ENCODE results near the gene SLC25A1. TPM values are rescaled to one million over a fixed set of nuclear protein-coding genes. Genes with fewer than 3 reads are reported as not detected.

SLC25A1 gene
- total and polyA plus RNA-seq, 2 of the 8 experiments (the other 6 are each of a cell fraction or from before 2014, with no cell fraction given) = 110 to 148 TPM

- H2BK12ac ChIP-seq (ENCODE audit: low read depth, low read length) = no peak overlapping the region; the same call in 1 of the 2 replicates
- H4K5ac ChIP-seq (ENCODE audit: insufficient read length, low read depth, low read length) = no peak overlapping the region
- no peak overlapping the region for H2AFZ ChIP-seq (ENCODE audit: low read length)
- H3K4me3 ChIP-seq (ENCODE audit: extremely low read depth in 1 of 4, insufficient read depth in 2 of 4, low read depth in 3 of 4, low read length in 4 of 4) = no peak overlapping the region
- POLR2A ChIA-PET (ENCODE audit: partially characterized antibody) = interaction anchor here (1.2 kb wide), 1 partner anchor 16 kb away, joined by 3 read pairs; no protein-coding TSS in a partner anchor
- WGBS, 2 experiments (ENCODE audit: extremely low coverage in 1 of 2, insufficient coverage in 1 of 2, insufficient read length in 1 of 2, insufficient replicate concordance in 2 of 2, low coverage in 1 of 2, low lambda C conversion rate in 2 of 2, missing lambda C conversion rate in 1 of 2) = 90% methylated on average over 16 of the region's 16 CpGs; no CpG with 5 or more reads in 1 of the 2 experiments
- H2BK120ac ChIP-seq (replicated peaks; ENCODE audit: low read depth, low read length) = no peak overlapping the region
- no peak overlapping the region for H3K4me2 ChIP-seq (ENCODE audit: insufficient read depth in 1 of 2, low read depth in 2 of 2, low read length in 2 of 2)
- H3K9ac ChIP-seq (replicated peaks in 1 of 4; ENCODE audit: extremely low read depth in 1 of 4, low read depth in 3 of 4, low read length in 3 of 4) = no peak overlapping the region
- H3K23ac ChIP-seq (ENCODE audit: insufficient read length) = no peak overlapping the region
- no peaks in the 10 kb centered on the region for H3K79me1 ChIP-seq (ENCODE audit: low read depth, low read length)
- FAIRE-seq = no peak
- H2BK15ac ChIP-seq (ENCODE audit: low read length) = no peak overlapping the region
- H2BK5ac ChIP-seq (ENCODE audit: low read depth, low read length) = no peak overlapping the region
- no peak overlapping the region; the same call in 1 of the 2 replicates for H2AK5ac ChIP-seq (ENCODE audit: low read depth, low read length)
- CTCF ChIA-PET (ENCODE audit: partially characterized antibody) = interaction anchor here (0.9 to 1.2 kb wide), 3 partner anchors 13 to 91 kb away, joined by 3 to 6 read pairs (median 3); no protein-coding TSS in a partner anchor
- H3K4ac ChIP-seq (replicated peaks; ENCODE audit: insufficient read length, low read depth, low read length) = no peak overlapping the region
- peaks cover 3% of the 10 kb centered on the region; the same call in 1 of the 2 replicates for H3K23me2 ChIP-seq (ENCODE audit: low read depth, low read length)
- 0 out of 7 replicates have a peak, but pooled peaks cover 0 to 2% (median under 1%) of the 10 kb centered on the region in 4 experiments for H3K27me3 ChIP-seq (replicated peaks in 1 of 4; ENCODE audit: control insufficient read depth in 3 of 4, extremely low read depth in 1 of 4, insufficient read depth in 3 of 4, low read length in 3 of 4)
- no peak overlapping the region for H4K91ac ChIP-seq (replicated peaks; ENCODE audit: insufficient read length, low read length)
- peaks cover 1 to 4% of the 10 kb centered on the region in 2 experiments for H4K20me1 ChIP-seq (replicated peaks in 1 of 2; ENCODE audit: control insufficient read depth in 1 of 2, insufficient read depth in 2 of 2, low read length in 2 of 2)
- no peak overlapping the region for H3K27ac ChIP-seq (ENCODE audit: low read depth, low read length)
- H4K8ac ChIP-seq (ENCODE audit: extremely low read depth, insufficient read depth, low read length) = no peak overlapping the region; the same call in 1 of the 2 replicates
- no peak overlapping the region for H3K14ac ChIP-seq (ENCODE audit: insufficient read length)
- DNase-seq (ENCODE audit: low read depth in 1 of 2, low spot score in 2 of 2) = no peak
- no peak overlapping the region for H2BK20ac ChIP-seq (ENCODE audit: low read length)
- peaks cover 0 to 6% (median 2%) of the 10 kb centered on the region in 4 experiments; a peak in 3 of 7 replicates for H3K4me1 ChIP-seq (replicated peaks in 1 of 4; ENCODE audit: control insufficient read depth in 3 of 4, insufficient read depth in 4 of 4, low read length in 3 of 4)
- H3K9me3 ChIP-seq (ENCODE audit: insufficient read depth in 2 of 2, low read depth in 1 of 2, low read length in 1 of 2) = no peaks in the 10 kb centered on the region
- no peaks in the 10 kb centered on the region for H3K79me2 ChIP-seq (ENCODE audit: control insufficient read depth in 1 of 2, insufficient read depth in 2 of 2, low read length in 2 of 2)
- H3K18ac ChIP-seq (ENCODE audit: extremely low read depth, low read length) = no peak overlapping the region
- H3K56ac ChIP-seq (replicated peaks; ENCODE audit: insufficient read length, low read depth, low read length) = no peak overlapping the region
- H3K36me3 ChIP-seq (ENCODE audit: control insufficient read depth in 2 of 4, insufficient read depth in 4 of 4, low read length in 3 of 4) = no peaks in the 10 kb centered on the region
- TF ChIP-seq TBP (IDR thresholded peaks at IDR 0.05; ENCODE audit: low read depth, low read length) (no peak), POLR2A (IDR thresholded peaks at IDR 0.05; ENCODE audit: control extremely low read depth in 1 of 2, low read depth in 2 of 2, low read length in 2 of 2) (no peak), CHD2 (IDR thresholded peaks at IDR 0.05; ENCODE audit: low read length) (no peak), CBX5 (IDR thresholded peaks at IDR 0.05; ENCODE audit: low read depth, low read length) (no peak), NANOG (IDR thresholded peaks at IDR 0.05; ENCODE audit: insufficient read depth, low read depth, low read length, poor library complexity, severe bottlenecking) (no peak), ATF3 (IDR thresholded peaks at IDR 0.05; ENCODE audit: insufficient read depth, low read depth, low read length) (no peak), CTCF (IDR thresholded peaks at IDR 0.05; ENCODE audit: control extremely low read depth in 1 of 3, insufficient read depth in 1 of 3, low read depth in 1 of 3, low read length in 3 of 3) (no peak), RFX5 (IDR thresholded peaks at IDR 0.05; ENCODE audit: borderline replicate concordance, low read depth, low read length) (no peak), HDAC6 (IDR thresholded peaks at IDR 0.05; ENCODE audit: low read depth, low read length) (no peak)
These were observed 51.1 kb downstream of the SLC25A1 start for GRCh38 chr22:19127329-19128008.

Data from H1 (cell line).